GM19372 (cell line): ENCODE measurements around the gene LRGUK.

Experiments used
- ATAC-seq: cut with Tn5 transposase; IDR thresholded peaks from one replicate; pipeline ENCODE4 v1.9.1; 2021; ENCODE audit warnings: mild to moderate bottlenecking, low read depth, moderate library complexity; ENCODE audit not compliant: unreplicated experiment

Gene LRGUK

GRCh38 chr7:134126146-134126545 lies 994 bp upstream of the LRGUK start:
- no peak for ATAC-seq

GRCh38 chr7:134126596-134126965 lies 559 bp upstream of the LRGUK start:
- ATAC-seq, result no peak

GRCh38 chr7:134128829-134129228 lies 1.7 kb downstream of the LRGUK start:
- ATAC-seq, result no peak

GRCh38 chr7:134129856-134130523 lies 2.9 kb downstream of the LRGUK start:
- ATAC-seq, result no peak

GRCh38 chr7:134134004-134134403 lies 6.9 kb downstream of the LRGUK start:
- no peak for ATAC-seq

- ATAC-seq, result peak; percentile 71
Measured at GRCh38 chr7:134140889-134141867, 14.0 kb downstream of the LRGUK start.

GRCh38 chr7:134141868-134142264 lies 14.7 kb downstream of the LRGUK start:
- no peak for ATAC-seq

- ATAC-seq, result no peak
Measured at GRCh38 chr7:134153493-134154136, 26.5 kb downstream of the LRGUK start.

- no peak for ATAC-seq
Measured at GRCh38 chr7:134154581-134155130, 27.5 kb downstream of the LRGUK start.

- ATAC-seq, result no peak
Measured at GRCh38 chr7:134155206-134155605, 28.1 kb downstream of the LRGUK start.

- no peak for ATAC-seq
Measured at GRCh38 chr7:134155871-134156270, 28.7 kb downstream of the LRGUK start.

GRCh38 chr7:134165252-134165651 lies 38.1 kb downstream of the LRGUK start:
- ATAC-seq, result no peak

- ATAC-seq, result no peak
Measured at GRCh38 chr7:134167250-134167649, 40.1 kb downstream of the LRGUK start.

- no peak for ATAC-seq
Measured at GRCh38 chr7:134167841-134168240, 40.7 kb downstream of the LRGUK start.

GRCh38 chr7:134174795-134175261 lies 47.7 kb downstream of the LRGUK start:
- peak; percentile 64 for ATAC-seq

- no peak for ATAC-seq
Measured at GRCh38 chr7:134175334-134176036, 48.3 kb downstream of the LRGUK start.

- ATAC-seq, result no peak
Measured at GRCh38 chr7:134176037-134176350, 48.9 kb downstream of the LRGUK start.

GRCh38 chr7:134179036-134180011 lies 52.2 kb downstream of the LRGUK start:
- ATAC-seq, result no peak

GRCh38 chr7:134180376-134180775 lies 53.2 kb downstream of the LRGUK start:
- no peak for ATAC-seq
